ENCODE measurements around the gene CDC42EP2.

Gene CDC42EP2

DNA sequence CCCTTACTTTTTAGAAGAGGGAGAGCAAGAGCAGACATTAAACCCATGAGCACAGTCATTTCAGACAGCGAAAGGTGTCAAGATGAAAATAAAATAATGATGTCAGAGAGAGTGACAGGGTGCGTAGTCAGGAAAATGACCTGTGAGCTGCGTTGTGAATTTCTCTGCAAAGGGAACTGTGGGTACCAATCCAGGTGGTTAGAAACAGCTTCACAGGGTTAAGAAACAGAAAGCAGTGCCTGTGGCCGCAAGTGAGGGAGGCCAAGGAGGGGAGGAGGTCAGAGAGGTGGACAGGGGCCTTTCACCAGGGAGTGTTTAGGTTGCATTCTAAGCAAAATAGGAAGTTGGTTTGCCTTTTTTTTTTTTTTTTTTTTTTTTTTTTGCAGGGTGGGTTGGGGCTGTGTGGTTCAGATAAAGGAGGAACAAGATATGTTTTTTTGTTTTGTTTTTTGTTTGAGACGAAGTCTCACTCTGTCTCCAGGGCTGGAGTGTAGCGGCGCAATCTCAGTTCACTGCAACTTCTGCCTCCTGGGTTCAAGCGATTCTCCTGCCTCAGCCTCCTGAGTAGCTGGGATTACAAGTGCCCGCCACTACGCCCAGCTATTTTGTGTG lies 47.8 kb downstream of the CDC42EP2 start:
- no peak for DNase-seq

DNA sequence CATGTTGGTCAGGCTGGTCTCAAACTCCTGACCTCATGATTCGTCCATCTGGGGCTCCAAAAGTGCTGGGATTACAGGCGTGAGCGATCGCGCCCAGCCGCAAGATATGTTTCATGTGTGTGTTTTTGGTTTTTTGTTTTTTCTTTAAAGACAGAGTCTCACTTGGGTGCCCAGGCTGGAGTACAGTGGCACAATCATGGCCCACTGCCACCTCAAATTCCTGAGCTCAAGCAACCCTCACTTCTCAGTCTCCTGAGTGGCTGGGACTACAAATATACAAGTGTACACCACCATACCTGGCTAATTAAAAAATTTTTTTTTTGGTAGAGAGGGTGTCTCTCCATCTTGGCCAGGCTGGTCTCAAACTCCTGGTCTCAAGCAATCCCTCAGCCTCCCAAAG lies 48.3 kb downstream of the CDC42EP2 start:
- DNase-seq: no peak

- no peak for DNase-seq
Observed at GRCh38 chr11:65363770-65364169, 49.1 kb downstream of the CDC42EP2 start.

DNA sequence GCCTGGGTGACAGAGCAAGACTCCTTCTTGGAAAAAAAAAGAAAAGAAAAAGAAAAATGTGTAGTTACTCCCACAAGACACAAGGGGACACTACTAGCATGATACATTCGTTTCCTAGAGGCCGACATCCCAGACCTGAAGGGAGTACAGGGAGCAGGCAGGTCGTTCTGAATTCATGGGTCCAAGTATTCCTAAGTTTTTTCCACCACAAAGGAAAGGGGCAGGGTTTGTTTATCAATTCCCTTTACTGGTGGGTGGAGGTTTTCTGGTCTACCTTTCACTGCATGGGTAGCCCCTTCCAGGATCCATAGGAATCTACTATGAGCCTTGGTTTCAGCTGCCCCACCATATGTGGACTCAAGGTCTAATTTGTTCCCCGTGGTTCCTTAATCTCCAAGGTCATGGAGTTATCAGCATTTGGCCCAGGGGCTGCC lies 51.7 kb downstream of the CDC42EP2 start:
- DNase-seq: no peak

GRCh38 chr11:65370659-65371049 lies 56.0 kb downstream of the CDC42EP2 start:
- DNase-seq: no peak
